ENCODE measurements around the gene ASS1. TPM values are rescaled to one million over a fixed set of nuclear protein-coding genes. Genes with fewer than 3 reads are reported as not detected.

Gene ASS1
- total RNA-seq, 1 experiment from 2014 or later = 299 TPM

DNA sequence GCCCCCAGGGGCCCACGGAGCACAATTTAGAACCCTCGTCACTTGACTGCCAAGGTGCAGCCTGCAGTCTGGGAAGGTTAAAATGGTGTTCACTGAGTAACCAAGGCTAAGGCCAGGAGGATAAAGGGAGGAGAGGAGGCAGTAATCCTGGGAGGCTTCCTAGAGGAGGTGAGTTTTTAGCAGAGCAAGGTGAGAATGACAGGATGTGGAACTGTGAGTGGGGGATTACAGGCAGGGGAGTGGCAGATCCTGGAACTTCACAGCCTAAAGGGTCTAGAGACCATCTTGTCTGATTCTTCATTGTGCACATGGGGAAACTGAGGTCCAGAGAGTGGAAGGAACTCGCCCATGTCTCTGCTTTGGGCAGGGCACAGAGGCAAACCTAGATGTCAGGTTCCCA is 42.5 kb upstream of the ASS1 start:
- Mint-ChIP-seq H3K9me3 (ENCODE audit: unreplicated experiment) (no peaks in the 10 kb centered on the region), H3K4me1 (ENCODE audit: insufficient read depth, unreplicated experiment) (no peaks in the 10 kb centered on the region), H3K4me3 (ENCODE audit: unreplicated experiment) (no peak overlapping the region), H3K36me3 (ENCODE audit: insufficient read depth, unreplicated experiment) (no peaks in the 10 kb centered on the region), H3K27ac (ENCODE audit: low read depth, unreplicated experiment) (no peak overlapping the region), H3K27me3 (ENCODE audit: insufficient read depth, unreplicated experiment) (peaks cover 10% of the 10 kb centered on the region)
- POLR2A ChIA-PET = no interaction called here
- intact Hi-C loops (cut with micrococcal nuclease) = no loop called here
- no peak for DNase-seq (ENCODE audit: unreplicated experiment)
- BruUV-seq (replicated peaks) = no TSS peak
- TF ChIP-seq, protein P1, sequence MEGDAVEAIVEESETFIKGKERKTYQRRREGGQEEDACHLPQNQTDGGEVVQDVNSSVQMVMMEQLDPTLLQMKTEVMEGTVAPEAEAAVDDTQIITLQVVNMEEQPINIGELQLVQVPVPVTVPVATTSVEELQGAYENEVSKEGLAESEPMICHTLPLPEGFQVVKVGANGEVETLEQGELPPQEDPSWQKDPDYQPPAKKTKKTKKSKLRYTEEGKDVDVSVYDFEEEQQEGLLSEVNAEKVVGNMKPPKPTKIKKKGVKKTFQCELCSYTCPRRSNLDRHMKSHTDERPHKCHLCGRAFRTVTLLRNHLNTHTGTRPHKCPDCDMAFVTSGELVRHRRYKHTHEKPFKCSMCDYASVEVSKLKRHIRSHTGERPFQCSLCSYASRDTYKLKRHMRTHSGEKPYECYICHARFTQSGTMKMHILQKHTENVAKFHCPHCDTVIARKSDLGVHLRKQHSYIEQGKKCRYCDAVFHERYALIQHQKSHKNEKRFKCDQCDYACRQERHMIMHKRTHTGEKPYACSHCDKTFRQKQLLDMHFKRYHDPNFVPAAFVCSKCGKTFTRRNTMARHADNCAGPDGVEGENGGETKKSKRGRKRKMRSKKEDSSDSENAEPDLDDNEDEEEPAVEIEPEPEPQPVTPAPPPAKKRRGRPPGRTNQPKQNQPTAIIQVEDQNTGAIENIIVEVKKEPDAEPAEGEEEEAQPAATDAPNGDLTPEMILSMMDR (IDR thresholded peaks at IDR 0.05; ENCODE audit: unreplicated experiment) = no peak
- CTCF ChIA-PET = no interaction called here

DNA sequence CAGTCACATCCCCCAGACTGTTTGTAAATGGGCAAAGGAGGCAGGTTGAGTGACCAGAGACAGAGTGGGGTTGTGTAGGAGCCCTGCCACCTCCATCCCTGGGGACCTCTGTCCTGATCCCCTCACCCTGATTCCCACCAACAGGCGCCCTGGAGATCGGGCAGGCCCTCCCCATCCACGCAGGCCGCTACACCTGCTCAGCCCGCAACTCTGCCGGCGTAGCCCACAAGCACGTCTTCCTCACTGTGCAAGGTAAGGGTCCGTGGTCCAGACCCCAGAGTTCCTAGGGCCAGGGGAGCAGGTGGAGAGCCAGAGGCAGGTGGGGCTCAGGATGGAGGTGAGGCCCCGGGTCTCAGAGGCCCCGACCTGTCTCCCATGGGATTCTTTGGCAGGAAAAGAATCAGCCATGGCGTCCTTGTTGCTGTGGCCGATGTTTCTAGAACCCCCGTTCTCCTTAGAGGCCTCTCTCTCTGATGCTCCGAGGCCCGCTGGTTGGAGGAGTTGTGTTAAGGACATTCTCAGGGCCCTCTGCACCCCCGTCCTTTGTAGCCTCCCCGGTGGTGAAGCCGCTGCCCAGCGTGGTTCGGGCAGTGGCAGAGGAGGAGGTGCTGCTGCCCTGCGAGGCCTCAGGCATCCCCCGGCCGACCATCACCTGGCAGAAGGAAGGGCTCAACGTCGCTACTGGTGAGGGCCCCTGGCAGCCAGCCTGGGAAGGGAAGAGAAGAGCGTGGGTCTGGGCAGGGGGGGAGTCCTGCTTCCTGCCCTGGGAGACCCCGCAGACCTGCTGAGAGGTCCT is 41.9 kb upstream of the ASS1 start:
- no peak for DNase-seq (ENCODE audit: unreplicated experiment)
- BruUV-seq (replicated peaks) = no TSS peak
- Mint-ChIP-seq H3K27me3 (ENCODE audit: insufficient read depth, unreplicated experiment) (peaks cover 10% of the 10 kb centered on the region), H3K9me3 (ENCODE audit: unreplicated experiment) (no peaks in the 10 kb centered on the region), H3K4me1 (ENCODE audit: insufficient read depth, unreplicated experiment) (no peaks in the 10 kb centered on the region), H3K4me3 (ENCODE audit: unreplicated experiment) (no peak overlapping the region), H3K27ac (ENCODE audit: low read depth, unreplicated experiment) (no peak overlapping the region), H3K36me3 (ENCODE audit: insufficient read depth, unreplicated experiment) (no peaks in the 10 kb centered on the region)
- ChIA-PET POLR2A (no interaction called here), CTCF (no interaction called here)
- intact Hi-C loops (cut with micrococcal nuclease) = no loop called here
- TF ChIP-seq, protein P1 (IDR thresholded peaks at IDR 0.05; ENCODE audit: unreplicated experiment) = no peak

GRCh38 chr9:130405657-130406257 is 39.0 kb upstream of the ASS1 start:
- no TSS peak for BruUV-seq (replicated peaks)
- ChIA-PET POLR2A (no interaction called here), CTCF (interaction anchor here (0.7 kb wide), 1 partner anchor 53 kb away, joined by 3 read pairs; no protein-coding TSS in a partner anchor)
- no peak overlapping the region for H3K27ac Mint-ChIP-seq (ENCODE audit: low read depth, unreplicated experiment)
- peaks cover 2% of the 10 kb centered on the region for H3K4me1 Mint-ChIP-seq (ENCODE audit: insufficient read depth, unreplicated experiment)
- no peaks in the 10 kb centered on the region for H3K36me3 Mint-ChIP-seq (ENCODE audit: insufficient read depth, unreplicated experiment)
- H3K4me3 Mint-ChIP-seq (ENCODE audit: unreplicated experiment) = no peak overlapping the region
- no peak for DNase-seq (ENCODE audit: unreplicated experiment)
- intact Hi-C loops (cut with micrococcal nuclease) = no loop called here
- H3K27me3 Mint-ChIP-seq (ENCODE audit: insufficient read depth, unreplicated experiment) = no peaks in the 10 kb centered on the region
- TF ChIP-seq, protein P1 (IDR thresholded peaks at IDR 0.05; ENCODE audit: unreplicated experiment) = no peak
- no peaks in the 10 kb centered on the region for H3K9me3 Mint-ChIP-seq (ENCODE audit: unreplicated experiment)

GRCh38 chr9:130406278-130406895 is 38.4 kb upstream of the ASS1 start:
- BruUV-seq (replicated peaks) = no TSS peak
- no peak overlapping the region for H3K4me3 Mint-ChIP-seq (ENCODE audit: unreplicated experiment)
- peaks cover 5% of the 10 kb centered on the region for H3K4me1 Mint-ChIP-seq (ENCODE audit: insufficient read depth, unreplicated experiment)
- TF ChIP-seq, protein P1 (IDR thresholded peaks at IDR 0.05; ENCODE audit: unreplicated experiment) = no peak
- ChIA-PET CTCF (no interaction called here), POLR2A (no interaction called here)
- intact Hi-C loops (cut with micrococcal nuclease) = no loop called here
- no peaks in the 10 kb centered on the region for H3K9me3 Mint-ChIP-seq (ENCODE audit: unreplicated experiment)
- no peak for DNase-seq (ENCODE audit: unreplicated experiment)
- no peaks in the 10 kb centered on the region for H3K27me3 Mint-ChIP-seq (ENCODE audit: insufficient read depth, unreplicated experiment)
- no peak overlapping the region for H3K27ac Mint-ChIP-seq (ENCODE audit: low read depth, unreplicated experiment)
- H3K36me3 Mint-ChIP-seq (ENCODE audit: insufficient read depth, unreplicated experiment) = no peaks in the 10 kb centered on the region

All from MCF 10A (cell line).